Endothelial cell of umbilical vein (primary cell): ENCODE data around the gene SAMD10. TPM values are rescaled to one million over a fixed set of nuclear protein-coding genes. Genes with fewer than 3 reads are reported as not detected.

Experiments used
- BruUV-seq: library from RNA; stranded (reverse); fragments of 400-500 nt; replicated peaks from 2 replicates; lab custom pipeline; 2021; lab: Mats Ljungman, UMichigan
- CTCF ChIA-PET: fragments of 300-600, 350-600 bp; sonication (Branson Sonifier 250); formaldehyde crosslinking; loops from one replicate; lab custom pipeline; 2021; ENCODE audit warnings: antibody characterized with exemption, inconsistent platforms; lab: Charles Lee
- POLR2A ChIA-PET: fragments of 300-600, 350-600 bp; sonication (Branson Sonifier 250); formaldehyde crosslinking; loops from one replicate; lab custom pipeline; 2021; ENCODE audit warnings: antibody characterized with exemption, inconsistent platforms; lab: Charles Lee
- DNase-seq: peaks from one replicate; pipeline ENCODE4 v3.0.0-alpha.2; 2011; ENCODE audit warnings: low read depth, low spot score
- FAIRE-seq: peaks from 2 replicates; lab custom pipeline; 2011; peaks lifted over from hg19 to GRCh38; lab: Jason Lieb, UNC
- H2AFZ ChIP-seq: 2 replicates; pipeline ENCODE4 v1.6.0; 2012; ENCODE audit warnings: low read depth, low read length, control low read depth, inconsistent platforms
- H3K27ac ChIP-seq: 2 replicates; pipeline ENCODE4 v1.5.1; 2011; ENCODE audit warnings: low read depth, mild to moderate bottlenecking, control low read depth, low read length, moderate library complexity; ENCODE audit not compliant: insufficient read depth
- H3K27me3 ChIP-seq, 2 experiments: 2 replicates each; pipeline versions ENCODE4 v1.6.0 to v1.6.1; 2011; ENCODE audit warnings: low read length in 2 of 2, mixed read lengths in 1 of 2; ENCODE audit not compliant: control insufficient read depth in 2 of 2, insufficient read depth in 2 of 2
- H3K36me3 ChIP-seq, 2 experiments: 2 replicates in 1 of 2; 3 replicates in 1 of 2; pipeline ENCODE4 v1.5.1; 2011; ENCODE audit warnings: low read length in 2 of 2, mild to moderate bottlenecking in 1 of 2, moderate library complexity in 1 of 2; ENCODE audit not compliant: control insufficient read depth in 2 of 2, insufficient read depth in 2 of 2; ENCODE audit errors: extremely low read depth in 1 of 2
- H3K4me1 ChIP-seq: 3 replicates; pipeline ENCODE4 v1.5.1; 2011; ENCODE audit warnings: mild to moderate bottlenecking, low read length; ENCODE audit not compliant: control insufficient read depth, insufficient read depth; ENCODE audit errors: extremely low read depth
- H3K4me2 ChIP-seq: 2 replicates; pipeline ENCODE4 v1.6.1; 2011; ENCODE audit warnings: low read length, control low read depth, mixed read lengths; ENCODE audit not compliant: insufficient read depth
- H3K4me3 ChIP-seq, 3 experiments: fragments of 200-600 bp in 1 of 3; sonication (generic), shearing (Covaris generic) in 1 of 3; replicated peaks in 1 of 3; 2 replicates each; pipeline ENCODE4 v1.5.1; 2011 to 2016; ENCODE audit warnings: control low read depth in 3 of 3, low read length in 3 of 3, mild to moderate bottlenecking in 2 of 3, inconsistent platforms in 1 of 3, low read depth in 1 of 3, moderate library complexity in 1 of 3; ENCODE audit not compliant: insufficient read depth in 1 of 3
- H3K79me2 ChIP-seq: 2 replicates; pipeline ENCODE4 v1.6.0; 2012; ENCODE audit warnings: low read length, inconsistent platforms; ENCODE audit not compliant: control insufficient read depth, insufficient read depth
- H3K9ac ChIP-seq: replicated peaks from 2 replicates; pipeline ENCODE3; 2011; ENCODE audit warnings: low read length, control low read depth; ENCODE audit not compliant: insufficient read depth; ENCODE audit errors: extremely low read depth
- H3K9me1 ChIP-seq: replicated peaks from 3 replicates; pipeline ENCODE4 v1.6.0; 2011; ENCODE audit warnings: mild to moderate bottlenecking, low read length; ENCODE audit not compliant: control insufficient read depth, insufficient read depth; ENCODE audit errors: extremely low read depth
- H3K9me3 ChIP-seq: replicated peaks from 2 replicates; pipeline ENCODE4 v1.5.1; 2012; ENCODE audit warnings: low read length, inconsistent platforms; ENCODE audit not compliant: control insufficient read depth, insufficient read depth
- H4K20me1 ChIP-seq: replicated peaks from 2 replicates; pipeline ENCODE3; 2011; ENCODE audit warnings: mild to moderate bottlenecking, low read length; ENCODE audit not compliant: control insufficient read depth, insufficient read depth; ENCODE audit errors: extremely low read depth
- CTCF ChIP-seq, 2 donors: IDR thresholded peaks; 1 replicate in 1 of 2; 2 replicates in 1 of 2; pipeline ENCODE4 v1.5.1; 2011; ENCODE audit warnings: low read length in 2 of 2, mild to moderate bottlenecking in 2 of 2, moderate library complexity in 2 of 2, control low read depth in 1 of 2, inconsistent platforms in 1 of 2, low read depth in 1 of 2; ENCODE audit not compliant: insufficient read depth in 1 of 2; ENCODE audit errors: extremely low read depth in 1 of 2
- EZH2 ChIP-seq: IDR thresholded peaks from 2 replicates; pipeline ENCODE4 v1.6.1; 2012; ENCODE audit warnings: borderline replicate concordance, low read depth, mild to moderate bottlenecking, moderate library complexity, low read length, inconsistent platforms; ENCODE audit not compliant: severe bottlenecking
- FOS ChIP-seq: IDR thresholded peaks from 2 replicates; pipeline ENCODE4 v1.6.1; 2011; ENCODE audit warnings: mild to moderate bottlenecking, low read length, moderate library complexity, borderline replicate concordance; ENCODE audit not compliant: insufficient read depth
- GATA2 ChIP-seq: IDR thresholded peaks from 2 replicates; pipeline ENCODE4 v1.7.0; 2011; ENCODE audit warnings: low read depth, mild to moderate bottlenecking, moderate library complexity, mixed read lengths, low read length; ENCODE audit not compliant: insufficient read length, insufficient read depth
- JUN ChIP-seq: IDR thresholded peaks from 2 replicates; pipeline ENCODE4 v1.6.1; 2011; ENCODE audit warnings: borderline replicate concordance, low read depth; ENCODE audit not compliant: insufficient read length, insufficient read depth
- MAX ChIP-seq: IDR thresholded peaks from 2 replicates; pipeline ENCODE4 v1.6.1; 2011; ENCODE audit not compliant: insufficient read depth, insufficient read length
- MYC ChIP-seq: IDR thresholded peaks from one replicate; pipeline ENCODE4 v1.6.1; 2011; ENCODE audit warnings: mild to moderate bottlenecking, low read depth, low read length
- POLR2A ChIP-seq: IDR thresholded peaks from 2 replicates; pipeline ENCODE4 v1.6.1; 2012; ENCODE audit warnings: low read depth, mild to moderate bottlenecking, control low read depth, low read length
- POLR2AphosphoS5 ChIP-seq: IDR thresholded peaks from 2 replicates; pipeline ENCODE4 v1.6.1; 2012; ENCODE audit warnings: low read depth, mild to moderate bottlenecking, control low read depth, low read length, moderate library complexity; ENCODE audit not compliant: insufficient read depth
- dilution Hi-C: fragments of 300-500 bp; cut with MboI; formaldehyde crosslinking; loops from one replicate; pipeline ENCODE4 v1.15.0; 2019; ENCODE audit warnings: low sequenced_read_pairs; ENCODE audit not compliant: extremely low pct_ligation_motif_present
- intact Hi-C: fragments of 100-400 bp; cut with micrococcal nuclease; formaldehyde crosslinking; loops from one replicate; pipeline ENCODE4 v1.10.0; 2022
- polyA plus RNA-seq, 4 experiments: library from polyadenylated mRNA; depleted of rRNA in 3 of 4; stranded (reverse) in 3 of 4; unstranded in 1 of 4; fragments of >200 nt; gene quantifications; 2 replicates each; pipeline versions ENCODE4 v1.2.1 to v1.2.3, GENCODE V29; 2011 to 2012; ENCODE audit warnings: missing spikeins in 1 of 4
- total RNA-seq: library from RNA; stranded (reverse); gene quantifications from 2 replicates; pipeline ENCODE4 v1.2.3, GENCODE V29; 2021

SAMD10 gene
- total and polyA plus RNA-seq, 2 donors (not counting 3 experiments of a cell fraction or from before 2014, with no cell fraction given) = 4.7 to 5.3 TPM

GRCh38 chr20:63939061-63939935 is 40.1 kb downstream of the SAMD10 start:
- H3K27ac ChIP-seq = no peak overlapping the region
- dilution Hi-C loops (no loop called here), intact Hi-C loops (no loop called here)
- H4K20me1 ChIP-seq = peaks cover 3% of the 10 kb centered on the region
- H3K36me3 ChIP-seq = peaks cover 8 to 39% of the 10 kb centered on the region in 2 experiments
- TF ChIP-seq JUN (no peak), POLR2AphosphoS5 (peak; percentile 8)
- FAIRE-seq (no peak), DNase-seq (no peak)
- no peak overlapping the region for H3K4me3 ChIP-seq
- ChIA-PET POLR2A (interaction anchor here (0.7 kb wide), 1 partner anchor 35 kb away, joined by 4 read pairs; no protein-coding TSS in a partner anchor), CTCF (interaction anchor here (1.4 kb wide), 1 partner anchor 35 kb away, joined by 4 read pairs; no protein-coding TSS in a partner anchor)
- H3K9me3 ChIP-seq = no peaks in the 10 kb centered on the region
- H3K79me2 ChIP-seq = peaks cover 19% of the 10 kb centered on the region
- no peak overlapping the region for H3K9ac ChIP-seq
- H3K27me3 ChIP-seq = no peaks in the 10 kb centered on the region
- H3K4me2 ChIP-seq = no peak overlapping the region
- H2AFZ ChIP-seq = no peak overlapping the region
- BruUV-seq = no TSS peak
- no peaks in the 10 kb centered on the region for H3K9me1 ChIP-seq
- peaks cover 14% of the 10 kb centered on the region for H3K4me1 ChIP-seq

- FAIRE-seq (peak; percentile 31), DNase-seq (no peak)
- Histone ChIP-seq H3K79me2 (peaks cover 28% of the 10 kb centered on the region), H4K20me1 (peaks cover 3% of the 10 kb centered on the region), H3K36me3 (peaks cover 8 to 33% of the 10 kb centered on the region in 2 experiments), H3K27ac (no peak overlapping the region), H3K4me1 (peaks cover 10% of the 10 kb centered on the region), H3K4me3 (no peak overlapping the region), H2AFZ (no peak overlapping the region), H3K9me1 (no peaks in the 10 kb centered on the region), H3K27me3 (no peaks in the 10 kb centered on the region), H3K9me3 (no peaks in the 10 kb centered on the region), H3K4me2 (no peak overlapping the region), H3K9ac (no peak overlapping the region)
- BruUV-seq = no TSS peak
- dilution Hi-C loops = no loop called here
- intact Hi-C loops = no loop called here
- POLR2A ChIA-PET = no interaction called here
- CTCF ChIA-PET = interaction anchor here (1.3 to 1.6 kb wide), 2 partner anchors 19 to 27 kb away, joined by 3 read pairs; partner anchors contain the start of gene UCKL1
- TF ChIP-seq EZH2 (no peak), GATA2 (no peak), POLR2AphosphoS5 (no peak), POLR2A (no peak), FOS (no peak), MAX (no peak), JUN (no peak), CTCF (IDR thresholded peaks at IDR 0.05; ENCODE audit: extremely low read depth in 1 of 2, insufficient read depth in 1 of 2, low read depth in 1 of 2, low read length in 2 of 2) (no peak), MYC (no peak)
These were observed 41.8 kb downstream of the SAMD10 start for GRCh38 chr20:63937596-63937995.
